Mucosa of gallbladder (tissue), 1 donor: Measurements from ENCODE around the gene EFR3B. TPM values are rescaled to one million over a fixed set of nuclear protein-coding genes. Genes with fewer than 3 reads are reported as not detected.
"Not testable (repeated sequence)": the region's sequence is repeated elsewhere in the genome, so short reads cannot be mapped to it uniquely, and the experiment has no call there.

Experiments used
- DNase-seq: peaks from one replicate; pipeline ENCODE4 v3.0.0-alpha.2; 2020; ENCODE audit warnings: low spot score
- total RNA-seq: library from RNA; stranded (reverse); gene quantifications from one replicate; pipeline ENCODE4 v1.2.1, GENCODE V29; 2021
- donor health status: DM: no; HTN: no; CAD: no.

The EFR3B gene
- total RNA-seq, 1 donor from 2014 or later, result 1.8 TPM

- DNase-seq, result no peak
Observed at GRCh38 chr2:25103287-25103871, 61.5 kb downstream of the EFR3B start.

- DNase-seq, result no peak
Observed at GRCh38 chr2:25104736-25105135, 62.9 kb downstream of the EFR3B start.

- no peak for DNase-seq
Observed at GRCh38 chr2:25105336-25106085, 63.6 kb downstream of the EFR3B start.

- no peak for DNase-seq
Observed at GRCh38 chr2:25109822-25110221, 67.9 kb downstream of the EFR3B start.

GRCh38 chr2:25112113-25112512, 70.2 kb downstream of the EFR3B start:
- no peak for DNase-seq

GRCh38 chr2:25115249-25115883, 73.5 kb downstream of the EFR3B start:
- no peak for DNase-seq

- DNase-seq, result no peak
Observed at GRCh38 chr2:25115902-25116301, 74.0 kb downstream of the EFR3B start.

- DNase-seq, result no peak
Observed at GRCh38 chr2:25116956-25117355, 75.1 kb downstream of the EFR3B start.

GRCh38 chr2:25119263-25119662, 77.4 kb downstream of the EFR3B start:
- DNase-seq, result no peak

- no peak for DNase-seq
Observed at GRCh38 chr2:25122367-25122766, 80.5 kb downstream of the EFR3B start.

- DNase-seq, result no peak
Observed at GRCh38 chr2:25123682-25124081, 81.8 kb downstream of the EFR3B start.

GRCh38 chr2:25125189-25125588, 83.3 kb downstream of the EFR3B start:
- DNase-seq, result no peak

- DNase-seq, result no peak
Observed at GRCh38 chr2:25125976-25126375, 84.1 kb downstream of the EFR3B start.

GRCh38 chr2:25127071-25127470, 85.2 kb downstream of the EFR3B start:
- not testable (repeated sequence) for DNase-seq

GRCh38 chr2:25127646-25128045, 85.8 kb downstream of the EFR3B start:
- DNase-seq, result no peak

- DNase-seq, result no peak
Observed at GRCh38 chr2:25129901-25130520, 88.1 kb downstream of the EFR3B start.

- no peak for DNase-seq
Observed at GRCh38 chr2:25131253-25131566, 89.3 kb downstream of the EFR3B start.

GRCh38 chr2:25131567-25132298, 89.9 kb downstream of the EFR3B start:
- no peak for DNase-seq

- DNase-seq, result no peak
Observed at GRCh38 chr2:25132299-25132635, 90.4 kb downstream of the EFR3B start.

GRCh38 chr2:25132693-25133092, 90.8 kb downstream of the EFR3B start:
- no peak for DNase-seq

- DNase-seq, result not testable (repeated sequence)
Observed at GRCh38 chr2:25140535-25140934, 98.7 kb downstream of the EFR3B start.

GRCh38 chr2:25141120-25141519, 99.2 kb downstream of the EFR3B start:
- no peak for DNase-seq
